MM.1S (cell line): ENCODE measurements around the gene NANOS3.

Experiments used
- DNase-seq: peaks from one replicate; pipeline ENCODE4 v3.0.0-alpha.2; 2015
- H2AFZ ChIP-seq: fragments of 300-600 bp; sonication (generic); 2 replicates; pipeline ENCODE4 v1.6.0; 2016; ENCODE audit warnings: antibody characterized with exemption, low read length
- H3F3A ChIP-seq: fragments of 300-600 bp; sonication (generic); 2 replicates; pipeline ENCODE4 v1.6.1; 2016; ENCODE audit warnings: mild to moderate bottlenecking, antibody characterized with exemption, low read length, moderate library complexity, mixed read lengths; ENCODE audit not compliant: insufficient read depth
- H3K27ac ChIP-seq: fragments of 300-600 bp; sonication (generic); 2 replicates; pipeline ENCODE4 v1.5.1; 2016; ENCODE audit warnings: mild to moderate bottlenecking, low read length
- H3K27me3 ChIP-seq: fragments of 300-600 bp; sonication (generic); replicated peaks from 2 replicates; pipeline ENCODE4 v1.6.0; 2016; ENCODE audit warnings: low read length; ENCODE audit not compliant: insufficient read depth
- H3K36me3 ChIP-seq: fragments of 300-600 bp; sonication (generic); replicated peaks from 2 replicates; pipeline ENCODE4 v1.6.1; 2016; ENCODE audit warnings: mild to moderate bottlenecking, low read length, mixed read lengths; ENCODE audit not compliant: insufficient read depth
- H3K4me1 ChIP-seq: fragments of 300-600 bp; sonication (generic); 2 replicates; pipeline ENCODE4 v1.6.1; 2016; ENCODE audit warnings: low read length, mixed read lengths
- H3K4me2 ChIP-seq: fragments of 300-600 bp; sonication (generic); 2 replicates; pipeline ENCODE4 v1.6.0; 2016; ENCODE audit warnings: low read depth, low read length
- H3K4me3 ChIP-seq: fragments of 300-600 bp; sonication (generic); 2 replicates; pipeline ENCODE4 v1.5.1; 2016; ENCODE audit warnings: low read length, mixed read lengths
- H3K79me2 ChIP-seq: fragments of 300-600 bp; sonication (generic); 2 replicates; pipeline ENCODE4 v1.6.1; 2016; ENCODE audit warnings: mixed run types, low read length, mixed read lengths
- H3K9ac ChIP-seq: fragments of 300-600 bp; sonication (generic); 2 replicates; pipeline ENCODE4 v1.6.1; 2016; ENCODE audit warnings: low read length, mixed read lengths
- H3K9me2 ChIP-seq: fragments of 300-600 bp; sonication (generic); replicated peaks from 2 replicates; pipeline ENCODE4 v1.6.1; 2016; ENCODE audit warnings: mild to moderate bottlenecking, low read length, mixed read lengths; ENCODE audit not compliant: insufficient read depth
- H3K9me3 ChIP-seq: fragments of 300-600 bp; sonication (generic); replicated peaks from 2 replicates; pipeline ENCODE4 v1.6.1; 2016; ENCODE audit warnings: mild to moderate bottlenecking, low read length, mixed read lengths; ENCODE audit not compliant: insufficient read depth
- H4K20me1 ChIP-seq: fragments of 300-600 bp; sonication (generic); 2 replicates; pipeline ENCODE4 v1.6.1; 2016; ENCODE audit warnings: mild to moderate bottlenecking, low read length, moderate library complexity, mixed read lengths; ENCODE audit not compliant: insufficient read depth
- CTCF ChIP-seq: fragments of 300-600 bp; sonication (generic); IDR thresholded peaks from 2 replicates; pipeline ENCODE4 v1.5.1; 2016; ENCODE audit warnings: antibody characterized with exemption, low read length, mixed read lengths
- EZH2 ChIP-seq: fragments of 300-600 bp; sonication (generic); optimal IDR thresholded peaks from 2 replicates; pipeline ENCODE3; 2017; ENCODE audit warnings: low read depth, mild to moderate bottlenecking, antibody characterized with exemption, low read length, mixed read lengths
- EZH2phosphoT487 ChIP-seq: fragments of 300-600 bp; sonication (generic); IDR thresholded peaks from 2 replicates; pipeline ENCODE4 v1.6.1; 2018; ENCODE audit warnings: antibody characterized with exemption, low read length

Gene NANOS3

GRCh38 chr19:13847407-13848339 lies 29.3 kb upstream of the NANOS3 start:
- Histone ChIP-seq H3F3A (peaks cover 23% of the 10 kb centered on the region), H3K36me3 (no peaks in the 10 kb centered on the region), H3K4me1 (peaks cover 22% of the 10 kb centered on the region), H4K20me1 (no peaks in the 10 kb centered on the region), H3K4me3 (peak overlapping the region; percentile 75), H3K9me2 (no peaks in the 10 kb centered on the region), H3K27ac (peak overlapping the region; percentile 100), H3K9me3 (no peaks in the 10 kb centered on the region), H2AFZ (peak overlapping the region; percentile 41), H3K4me2 (peak overlapping the region; percentile 98), H3K27me3 (no peaks in the 10 kb centered on the region), H3K9ac (peak overlapping the region; percentile 99), H3K79me2 (no peaks in the 10 kb centered on the region; the same call in 1 of the 2 replicates)
- TF ChIP-seq EZH2 (no peak), EZH2phosphoT487 (no peak), CTCF (no peak)
- DNase-seq, result peak; percentile 70

GRCh38 chr19:13848340-13848677 lies 28.6 kb upstream of the NANOS3 start:
- H3K36me3 ChIP-seq, result no peaks in the 10 kb centered on the region
- no peaks in the 10 kb centered on the region for H3K9me2 ChIP-seq
- no peaks in the 10 kb centered on the region for H4K20me1 ChIP-seq
- no peak overlapping the region for H3K4me2 ChIP-seq
- no peak overlapping the region for H2AFZ ChIP-seq
- no peaks in the 10 kb centered on the region for H3K9me3 ChIP-seq
- H3K27ac ChIP-seq, result no peak overlapping the region
- no peaks in the 10 kb centered on the region for H3K27me3 ChIP-seq
- peaks cover 23% of the 10 kb centered on the region for H3F3A ChIP-seq
- H3K79me2 ChIP-seq, result no peaks in the 10 kb centered on the region
- H3K9ac ChIP-seq, result no peak overlapping the region; the same call in 1 of the 2 replicates
- no peak for DNase-seq
- no peak overlapping the region for H3K4me3 ChIP-seq
- peaks cover 18% of the 10 kb centered on the region for H3K4me1 ChIP-seq
- TF ChIP-seq CTCF, result no peak
- TF ChIP-seq EZH2phosphoT487, result no peak
- TF ChIP-seq EZH2, result no peak

- DNase-seq, result no peak
- Histone ChIP-seq H3K27ac (no peak overlapping the region), H3K4me2 (no peak overlapping the region), H3K9ac (no peak overlapping the region), H3K4me3 (no peak overlapping the region), H3K27me3 (no peaks in the 10 kb centered on the region), H3K9me3 (no peaks in the 10 kb centered on the region), H2AFZ (no peak overlapping the region), H3K36me3 (no peaks in the 10 kb centered on the region), H3K4me1 (peaks cover 17% of the 10 kb centered on the region), H3K79me2 (no peaks in the 10 kb centered on the region), H3K9me2 (no peaks in the 10 kb centered on the region), H3F3A (peaks cover 23% of the 10 kb centered on the region), H4K20me1 (no peaks in the 10 kb centered on the region)
- TF ChIP-seq CTCF (no peak), EZH2 (no peak), EZH2phosphoT487 (no peak)
Measured at GRCh38 chr19:13848798-13849676, 27.9 kb upstream of the NANOS3 start.
